Fibroblast of skin of back (primary cell): ENCODE results near the gene BTN3A1.
"Not testable (repeated sequence)": the region's sequence is repeated elsewhere in the genome, so short reads cannot be mapped to it uniquely, and the experiment has no call there.

Experiments
- DNase-seq: peaks from one replicate; pipeline ENCODE4 v3.0.0-alpha.2; 2013

The BTN3A1 gene

GRCh38 chr6:26445934-26446667, 44.0 kb downstream of the BTN3A1 start:
- DNase-seq = no peak

- DNase-seq = no peak
Observed at GRCh38 chr6:26447257-26447656, 45.2 kb downstream of the BTN3A1 start.

GRCh38 chr6:26450240-26450639, 48.2 kb downstream of the BTN3A1 start:
- no peak for DNase-seq

GRCh38 chr6:26452631-26453235, 50.7 kb downstream of the BTN3A1 start:
- DNase-seq = no peak

- no peak for DNase-seq
Observed at GRCh38 chr6:26454631-26455030, 52.6 kb downstream of the BTN3A1 start.

- DNase-seq = peak; percentile 79
Observed at GRCh38 chr6:26455357-26455970, 53.4 kb downstream of the BTN3A1 start.

- DNase-seq = no peak
Observed at GRCh38 chr6:26457264-26457805, 55.3 kb downstream of the BTN3A1 start.

- DNase-seq = peak; percentile 95
Observed at GRCh38 chr6:26457806-26458688, 56.0 kb downstream of the BTN3A1 start, which contains the start of gene BTN2A1. BTN2A1 (plus strand) TSS chr6:26457955; CDS start chr6:26458637, 682 bp downstream.

GRCh38 chr6:26459023-26459810, 57.1 kb downstream of the BTN3A1 start:
- no peak for DNase-seq

GRCh38 chr6:26461353-26461752, 59.3 kb downstream of the BTN3A1 start:
- not testable (repeated sequence) for DNase-seq

- no peak for DNase-seq
Observed at GRCh38 chr6:26464014-26464413, 61.9 kb downstream of the BTN3A1 start.

GRCh38 chr6:26464416-26465131, 62.5 kb downstream of the BTN3A1 start:
- no peak for DNase-seq
